ENCODE data around the gene CD2BP2.
"Not testable (repeated sequence)": the region's sequence is repeated elsewhere in the genome, so short reads cannot be mapped to it uniquely, and the experiment has no call there.

Gene CD2BP2

DNA sequence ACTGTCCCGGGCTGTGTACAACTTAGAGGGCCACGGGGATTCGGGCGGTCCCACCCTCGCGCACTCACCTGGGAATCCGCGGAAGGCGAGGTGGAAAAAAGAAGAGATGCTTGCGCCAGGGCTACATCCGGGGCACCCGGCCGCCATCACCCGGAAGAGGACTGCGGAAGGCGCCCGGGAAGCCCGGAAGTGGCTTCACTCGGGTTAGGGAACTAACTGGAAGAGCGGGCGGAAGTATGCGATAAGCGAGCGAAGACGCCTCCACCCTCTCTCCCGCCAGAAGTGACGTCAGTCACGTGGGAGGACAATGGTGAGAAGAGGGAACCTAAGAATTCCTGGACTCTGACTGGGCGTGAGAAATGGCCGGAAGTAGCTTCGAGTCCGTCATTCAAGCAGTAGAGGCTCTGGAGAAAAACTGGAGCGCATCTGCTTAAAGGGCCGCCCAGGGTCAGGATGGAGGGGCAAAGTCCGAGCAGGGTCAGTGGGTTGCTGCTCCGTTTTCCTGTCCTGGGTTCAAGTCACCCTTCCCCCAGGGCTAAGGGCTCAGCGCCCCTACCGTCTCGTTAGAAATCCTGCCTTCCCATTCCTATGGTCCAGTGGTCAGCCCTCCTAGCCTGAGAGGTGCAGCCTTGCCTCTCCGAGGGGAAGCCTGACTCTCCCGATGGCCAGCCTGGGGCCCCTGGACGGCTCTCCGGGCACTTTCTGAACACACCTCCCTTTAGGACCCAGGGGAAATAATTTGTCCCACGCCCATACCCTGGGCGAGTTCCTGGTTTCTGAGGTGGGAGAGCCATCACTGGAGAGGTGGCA, at the start of gene CD2BP2:
CD2BP2 (minus strand) TSS at position 165 of the 810 bp plus-strand sequence. CDS start 627 bp downstream, outside the sequence.
- peaks cover 40% of the 10 kb centered on the region for H3K36me3 ChIP-seq (ENCODE audit: control insufficient read depth, insufficient read depth, low read length)
- peak within 1 kb of the TSS; percentile 97 for H3K9ac ChIP-seq (ENCODE audit: low read depth, low read length)
- no peaks in the 10 kb centered on the region for H3K9me3 ChIP-seq (ENCODE audit: control insufficient read depth, insufficient read depth, low read length)
- no peaks in the 10 kb centered on the region for H3K27me3 ChIP-seq (ENCODE audit: control insufficient read depth, insufficient read depth, low read length)
- peak within 1 kb of the TSS; percentile 79 for H3K4me3 ChIP-seq (ENCODE audit: low read depth, low read length)
- H3K4me1 ChIP-seq (ENCODE audit: control insufficient read depth, insufficient read depth, low read length) = peaks cover 6% of the 10 kb centered on the region

DNA sequence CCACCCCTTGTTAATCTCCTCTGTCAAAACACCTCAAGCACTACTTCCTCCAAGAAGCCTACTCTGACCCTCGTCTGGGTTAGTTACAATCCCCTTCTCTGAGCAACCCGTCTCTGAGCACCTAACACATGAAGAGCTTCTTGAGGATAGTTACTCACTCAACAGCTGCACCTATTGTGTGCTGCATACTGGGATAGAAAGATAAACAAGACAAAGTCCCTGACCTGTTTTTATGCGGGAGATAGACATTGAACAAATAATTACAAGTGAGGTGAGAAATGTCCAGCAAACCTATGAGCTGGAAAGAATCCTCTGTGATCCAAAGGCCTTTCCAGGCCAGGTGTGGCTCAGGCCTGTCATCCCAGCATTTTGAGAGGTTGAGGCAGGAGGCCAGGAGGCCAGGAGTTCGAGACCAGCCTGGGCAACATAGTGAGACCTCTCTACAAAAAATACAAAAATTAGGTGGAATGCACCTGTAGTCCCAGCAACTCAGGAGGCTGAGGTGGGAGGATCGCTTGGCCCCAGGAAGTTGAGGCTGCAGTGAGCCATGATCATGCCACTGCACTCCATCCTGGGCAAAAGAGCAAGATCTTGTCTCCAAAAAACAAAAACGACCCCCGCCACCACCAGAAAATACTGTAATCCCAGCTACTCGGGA, 46.8 kb upstream of the CD2BP2 start:
- H3K9ac ChIP-seq (ENCODE audit: low read depth, low read length) = no peak overlapping the region
- peaks cover 13% of the 10 kb centered on the region for H3K36me3 ChIP-seq (ENCODE audit: control insufficient read depth, insufficient read depth, low read length)
- H3K4me1 ChIP-seq (ENCODE audit: control insufficient read depth, insufficient read depth, low read length) = peaks cover 5% of the 10 kb centered on the region
- no peaks in the 10 kb centered on the region for H3K9me3 ChIP-seq (ENCODE audit: control insufficient read depth, insufficient read depth, low read length)
- no peak overlapping the region for H3K4me3 ChIP-seq (ENCODE audit: low read depth, low read length)
- H3K27me3 ChIP-seq (ENCODE audit: control insufficient read depth, insufficient read depth, low read length) = no peaks in the 10 kb centered on the region

DNA sequence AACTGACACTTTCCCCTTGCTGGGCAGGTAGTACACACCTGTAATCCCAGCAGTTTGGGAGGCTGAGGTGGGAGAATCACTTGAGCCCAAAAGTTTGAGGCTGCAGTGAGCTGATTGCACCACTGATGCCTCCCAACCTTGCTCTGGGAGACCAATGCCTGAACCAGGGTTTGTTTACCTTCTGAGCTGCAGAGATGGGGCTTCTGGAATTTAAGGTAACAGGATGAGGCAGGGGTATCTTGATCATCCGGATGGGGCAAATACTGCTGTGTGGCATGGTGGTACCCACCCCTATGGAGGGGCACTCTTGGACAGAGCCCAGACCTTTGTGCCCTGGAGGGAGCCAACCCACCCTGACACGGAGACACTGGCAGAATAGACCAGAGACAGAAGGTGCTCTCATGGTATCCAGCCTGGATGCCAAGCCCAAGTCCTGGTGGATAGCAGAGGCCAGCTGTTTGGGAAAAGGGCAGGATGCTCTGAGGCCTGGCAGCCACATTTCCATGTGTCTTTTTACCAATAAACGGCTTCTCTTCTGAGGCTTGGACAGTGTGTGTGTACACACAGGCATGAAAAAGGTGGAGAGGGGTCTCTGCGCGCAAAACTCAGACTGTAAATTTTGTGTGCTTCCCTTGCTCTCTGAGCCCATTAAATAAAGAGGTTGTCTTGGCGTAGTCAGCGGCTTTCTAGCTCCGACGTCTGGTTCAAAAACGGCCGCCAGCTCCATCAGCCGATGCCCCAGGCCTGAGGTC, 44.5 kb upstream of the CD2BP2 start:
- Histone ChIP-seq H3K9ac (ENCODE audit: low read depth, low read length) (peak overlapping the region; percentile 77), H3K4me3 (ENCODE audit: low read depth, low read length) (peak overlapping the region; percentile 62), H3K4me1 (ENCODE audit: control insufficient read depth, insufficient read depth, low read length) (peaks cover 5% of the 10 kb centered on the region)

DNA sequence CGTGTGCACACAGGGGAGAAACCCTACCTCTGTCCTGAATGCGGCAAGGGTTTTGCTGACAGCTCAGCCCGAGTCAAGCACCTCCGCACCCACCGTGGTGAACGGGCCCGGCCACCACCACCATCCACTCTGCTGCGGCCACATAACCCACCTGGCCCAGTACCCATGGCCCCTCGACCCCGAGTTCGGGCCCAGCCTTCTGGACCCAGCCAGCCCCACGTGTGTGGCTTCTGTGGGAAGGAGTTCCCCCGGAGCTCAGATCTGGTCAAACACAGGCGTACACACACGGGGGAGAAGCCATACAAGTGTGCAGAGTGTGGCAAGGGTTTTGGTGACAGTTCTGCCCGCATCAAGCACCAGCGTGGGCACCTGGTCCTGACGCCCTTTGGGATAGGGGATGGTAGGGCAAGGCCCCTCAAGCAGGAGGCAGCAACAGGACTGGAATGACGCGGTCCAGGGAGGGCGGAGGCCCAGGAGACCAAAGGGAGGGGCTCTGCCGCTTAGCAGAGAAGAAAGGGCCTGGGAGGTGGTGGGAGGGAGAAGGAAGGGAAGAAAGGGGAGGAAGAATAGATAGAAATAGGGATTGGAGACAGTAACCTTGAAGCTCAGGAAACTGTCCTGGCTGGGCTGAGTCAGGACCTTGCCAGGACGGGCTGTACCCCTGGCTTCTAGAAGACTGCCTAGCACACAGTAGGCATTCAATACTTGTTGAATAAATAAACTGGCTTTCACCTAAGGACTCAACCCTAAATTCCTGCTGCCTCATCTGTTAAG, 43.7 kb upstream of the CD2BP2 start:
- Histone ChIP-seq H3K9ac (ENCODE audit: low read depth, low read length) (no peak overlapping the region), H3K36me3 (ENCODE audit: control insufficient read depth, insufficient read depth, low read length) (peaks cover 13% of the 10 kb centered on the region), H3K4me1 (ENCODE audit: control insufficient read depth, insufficient read depth, low read length) (peaks cover 5% of the 10 kb centered on the region), H3K4me3 (ENCODE audit: low read depth, low read length) (no peak overlapping the region), H3K27me3 (ENCODE audit: control insufficient read depth, insufficient read depth, low read length) (no peaks in the 10 kb centered on the region), H3K9me3 (ENCODE audit: control insufficient read depth, insufficient read depth, low read length) (no peaks in the 10 kb centered on the region)

More for the DNA sequence above, 44.5 kb upstream of the CD2BP2 start:
- H3K9me3 ChIP-seq (ENCODE audit: control insufficient read depth, insufficient read depth, low read length) = no peaks in the 10 kb centered on the region
- peaks cover 13% of the 10 kb centered on the region for H3K36me3 ChIP-seq (ENCODE audit: control insufficient read depth, insufficient read depth, low read length)
- H3K27me3 ChIP-seq (ENCODE audit: control insufficient read depth, insufficient read depth, low read length) = no peaks in the 10 kb centered on the region

DNA sequence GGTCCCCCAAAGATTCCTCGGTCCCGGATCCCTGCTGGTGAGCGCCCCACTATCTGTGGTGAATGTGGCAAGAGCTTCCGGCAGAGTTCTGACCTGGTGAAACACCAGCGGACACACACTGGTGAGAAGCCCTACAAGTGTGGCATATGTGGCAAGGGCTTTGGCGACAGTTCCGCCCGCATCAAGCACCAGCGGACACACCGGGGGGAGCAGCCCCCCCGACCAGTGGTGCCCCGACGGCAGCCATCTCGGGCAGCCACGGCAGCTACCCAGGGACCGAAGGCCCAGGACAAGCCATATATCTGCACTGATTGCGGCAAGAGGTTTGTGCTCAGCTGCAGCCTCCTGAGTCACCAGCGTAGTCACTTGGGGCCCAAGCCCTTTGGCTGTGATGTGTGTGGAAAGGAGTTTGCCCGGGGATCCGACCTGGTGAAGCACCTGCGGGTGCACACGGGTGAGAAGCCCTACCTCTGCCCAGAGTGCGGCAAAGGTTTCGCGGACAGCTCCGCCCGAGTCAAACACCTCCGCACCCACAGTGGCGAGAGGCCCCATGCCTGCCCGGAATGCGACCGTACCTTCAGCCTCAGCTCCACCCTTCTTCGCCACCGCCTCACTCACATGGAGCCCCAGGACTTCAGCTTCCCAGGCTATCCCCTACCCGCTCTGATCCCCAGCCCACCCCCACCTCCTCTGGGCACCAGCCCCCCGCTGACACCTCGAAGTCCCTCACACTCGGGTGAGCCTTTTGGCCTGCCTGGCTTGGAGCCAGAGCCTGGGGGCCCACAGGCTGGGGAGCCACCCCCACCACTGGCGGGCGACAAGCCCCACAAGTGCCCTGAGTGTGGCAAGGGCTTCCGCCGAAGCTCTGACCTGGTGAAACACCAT, 42.9 kb upstream of the CD2BP2 start:
- no peak overlapping the region for H3K9ac ChIP-seq (ENCODE audit: low read depth, low read length)
- peaks cover 5% of the 10 kb centered on the region for H3K4me1 ChIP-seq (ENCODE audit: control insufficient read depth, insufficient read depth, low read length)
- H3K9me3 ChIP-seq (ENCODE audit: control insufficient read depth, insufficient read depth, low read length) = no peaks in the 10 kb centered on the region
- no peaks in the 10 kb centered on the region for H3K27me3 ChIP-seq (ENCODE audit: control insufficient read depth, insufficient read depth, low read length)
- H3K36me3 ChIP-seq (ENCODE audit: control insufficient read depth, insufficient read depth, low read length) = peaks cover 13% of the 10 kb centered on the region
- no peak overlapping the region for H3K4me3 ChIP-seq (ENCODE audit: low read depth, low read length)

DNA sequence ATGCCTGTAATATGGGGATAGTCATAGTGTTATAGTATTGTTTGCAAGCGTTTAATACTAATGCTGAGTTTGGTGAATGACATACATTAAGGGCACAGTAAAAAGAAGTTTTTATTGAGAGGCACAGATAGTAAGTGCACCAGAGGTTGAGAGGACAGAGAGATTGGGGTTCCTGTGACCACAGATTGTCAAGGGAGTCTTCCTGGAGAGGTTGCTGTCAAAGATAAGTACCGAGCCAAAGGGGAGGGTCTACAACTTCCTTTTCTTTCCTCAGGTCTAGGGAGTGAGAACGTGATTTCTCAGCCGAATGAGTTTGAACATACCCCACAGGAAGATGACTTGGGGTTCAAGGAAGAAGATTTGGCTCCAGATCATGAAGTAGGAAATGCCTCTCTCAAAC, 41.9 kb upstream of the CD2BP2 start:
- Histone ChIP-seq H3K9ac (ENCODE audit: low read depth, low read length) (no peak overlapping the region), H3K9me3 (ENCODE audit: control insufficient read depth, insufficient read depth, low read length) (no peaks in the 10 kb centered on the region), H3K4me3 (ENCODE audit: low read depth, low read length) (no peak overlapping the region), H3K4me1 (ENCODE audit: control insufficient read depth, insufficient read depth, low read length) (peaks cover 5% of the 10 kb centered on the region), H3K27me3 (ENCODE audit: control insufficient read depth, insufficient read depth, low read length) (no peaks in the 10 kb centered on the region), H3K36me3 (ENCODE audit: control insufficient read depth, insufficient read depth, low read length) (peaks cover 13% of the 10 kb centered on the region)

DNA sequence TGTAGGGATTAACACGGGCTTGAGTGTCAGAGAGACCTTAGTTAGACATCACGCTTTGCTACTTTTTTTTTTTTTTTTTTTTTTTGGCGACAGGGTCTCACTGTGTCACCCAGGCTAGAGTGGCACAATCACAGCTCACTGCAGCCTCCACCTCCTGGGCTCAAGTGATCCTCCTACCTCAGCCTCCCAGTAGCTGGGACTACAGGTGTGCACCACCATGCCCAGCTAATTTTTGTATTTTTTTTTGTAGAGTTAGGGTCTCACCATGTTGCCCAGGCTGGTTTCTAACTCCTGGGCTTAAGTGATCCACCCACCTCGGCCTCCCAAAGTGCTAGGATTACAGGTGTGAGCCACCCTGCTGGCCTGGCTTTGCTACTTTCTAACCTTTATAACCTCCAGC, 41.5 kb upstream of the CD2BP2 start:
- H3K9me3 ChIP-seq (ENCODE audit: control insufficient read depth, insufficient read depth, low read length); H3K9ac ChIP-seq (ENCODE audit: low read depth, low read length); H3K4me1 ChIP-seq (ENCODE audit: control insufficient read depth, insufficient read depth, low read length); H3K27me3 ChIP-seq (ENCODE audit: control insufficient read depth, insufficient read depth, low read length): not testable (repeated sequence)
- Histone ChIP-seq H3K4me3 (ENCODE audit: low read depth, low read length) (peak overlapping the region; percentile 81), H3K36me3 (ENCODE audit: control insufficient read depth, insufficient read depth, low read length) (peaks cover 13% of the 10 kb centered on the region)

DNA sequence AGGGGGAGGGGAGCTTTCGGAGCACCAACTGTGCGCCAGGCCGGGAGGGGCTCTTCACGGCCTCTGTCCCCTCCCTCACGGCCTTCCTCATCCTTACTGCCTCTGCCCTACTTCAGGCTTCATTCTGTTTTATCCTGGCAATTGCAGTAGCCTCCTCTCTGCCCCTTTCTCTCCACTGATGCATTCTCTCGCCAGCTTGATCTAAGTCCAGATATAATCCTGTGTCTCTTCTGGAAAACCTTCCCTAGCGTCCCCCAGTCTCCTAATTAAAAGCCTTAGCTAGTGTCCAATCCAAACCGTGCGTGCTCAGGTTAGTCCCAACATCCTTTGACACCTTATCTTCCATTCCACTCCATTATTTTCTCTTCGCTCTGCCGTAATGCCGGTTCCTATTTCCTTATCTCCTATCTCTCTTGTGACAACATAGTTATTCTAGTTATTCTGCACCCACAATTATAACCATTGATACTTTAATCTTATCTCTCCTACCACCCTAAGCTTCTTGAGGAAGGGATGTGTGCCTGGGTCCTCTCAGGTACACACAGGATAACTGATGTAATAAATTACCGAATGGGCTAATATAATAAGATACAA, 41.0 kb upstream of the CD2BP2 start:
- Histone ChIP-seq H3K27me3 (ENCODE audit: control insufficient read depth, insufficient read depth, low read length) (no peaks in the 10 kb centered on the region), H3K36me3 (ENCODE audit: control insufficient read depth, insufficient read depth, low read length) (peaks cover 13% of the 10 kb centered on the region), H3K9me3 (ENCODE audit: control insufficient read depth, insufficient read depth, low read length) (no peaks in the 10 kb centered on the region), H3K9ac (ENCODE audit: low read depth, low read length) (peak overlapping the region; percentile 85), H3K4me3 (ENCODE audit: low read depth, low read length) (peak overlapping the region; percentile 81), H3K4me1 (ENCODE audit: control insufficient read depth, insufficient read depth, low read length) (peaks cover 5% of the 10 kb centered on the region)

DNA sequence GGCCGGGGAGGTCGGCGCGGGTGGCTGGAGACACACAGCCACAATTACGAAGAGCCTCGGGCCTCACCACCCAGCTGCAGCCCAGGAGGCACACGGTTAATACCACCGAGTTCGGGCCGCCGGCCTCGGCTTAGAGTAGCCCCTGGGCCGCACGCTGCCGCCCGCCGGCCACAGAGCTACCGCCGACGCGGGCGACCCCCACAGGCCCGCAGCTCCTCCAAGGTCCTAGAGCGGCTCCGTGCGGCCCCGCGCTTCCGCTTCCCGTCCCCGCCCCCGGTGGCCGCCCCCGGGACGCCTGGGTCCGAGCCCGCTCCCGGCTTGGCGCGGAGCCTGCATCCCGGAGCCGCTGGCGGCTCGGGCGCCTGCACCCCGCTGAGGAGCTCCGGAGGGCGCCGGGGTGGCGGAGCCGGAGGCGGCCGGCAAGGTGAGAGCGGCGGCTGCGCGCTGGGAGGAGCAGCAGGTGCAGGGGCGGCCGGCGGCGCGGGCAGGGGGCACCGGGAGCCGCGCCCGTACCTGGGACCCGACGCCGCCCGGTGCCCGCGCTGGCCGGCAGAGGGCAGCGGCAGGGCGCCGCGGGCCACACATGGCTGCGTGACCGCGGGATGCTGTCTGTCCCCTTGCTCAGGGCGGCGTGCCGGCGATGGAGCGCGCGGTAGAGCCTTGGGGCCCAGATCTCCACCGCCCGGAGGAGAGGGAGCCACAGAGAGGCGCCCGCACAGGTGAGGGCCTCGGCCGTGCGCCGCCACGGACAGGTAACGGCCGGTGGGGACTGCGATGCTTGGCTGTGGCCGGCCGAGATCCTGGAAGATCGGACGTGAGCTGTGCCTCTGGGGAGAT, 40.3 kb upstream of the CD2BP2 start, which contains the start of gene ZNF48:
ZNF48 (plus strand) TSS at position 266 of the 837 bp plus-strand sequence; CDS start at position 641, 375 bp downstream.
- Histone ChIP-seq H3K36me3 (ENCODE audit: control insufficient read depth, insufficient read depth, low read length) (peaks cover 13% of the 10 kb centered on the region), H3K9ac (ENCODE audit: low read depth, low read length) (peak within 1 kb of the TSS; percentile 85), H3K9me3 (ENCODE audit: control insufficient read depth, insufficient read depth, low read length) (no peaks in the 10 kb centered on the region), H3K27me3 (ENCODE audit: control insufficient read depth, insufficient read depth, low read length) (no peaks in the 10 kb centered on the region), H3K4me1 (ENCODE audit: control insufficient read depth, insufficient read depth, low read length) (peaks cover 5% of the 10 kb centered on the region), H3K4me3 (ENCODE audit: low read depth, low read length) (peak within 1 kb of the TSS; percentile 81)

All from iPS-15b (cell line).